ENCODE data around the gene YTHDF1.
"Not testable (repeated sequence)": the region's sequence is repeated elsewhere in the genome, so short reads cannot be mapped to it uniquely, and the experiment has no call there.

YTHDF1 gene

GRCh38 chr20:63167918-63168520 is 47.9 kb downstream of the YTHDF1 start:
- DNase-seq: no peak

GRCh38 chr20:63167026-63167917 is 48.7 kb downstream of the YTHDF1 start:
- no peak for DNase-seq

- DNase-seq: no peak
Measured at GRCh38 chr20:63166193-63167020, 49.5 kb downstream of the YTHDF1 start.

GRCh38 chr20:63165356-63166192 is 50.4 kb downstream of the YTHDF1 start:
- DNase-seq: no peak

- no peak for DNase-seq
Measured at GRCh38 chr20:63164484-63165355, 51.2 kb downstream of the YTHDF1 start.

GRCh38 chr20:63163596-63164483 is 52.1 kb downstream of the YTHDF1 start:
- DNase-seq: no peak

- no peak for DNase-seq
Measured at GRCh38 chr20:63163171-63163570, 52.8 kb downstream of the YTHDF1 start.

GRCh38 chr20:63162206-63162795 is 53.6 kb downstream of the YTHDF1 start:
- DNase-seq: no peak

GRCh38 chr20:63161176-63161651 is 54.7 kb downstream of the YTHDF1 start:
- no peak for DNase-seq

- DNase-seq: no peak
Measured at GRCh38 chr20:63160641-63161175, 55.2 kb downstream of the YTHDF1 start.

- DNase-seq: no peak
Measured at GRCh38 chr20:63159826-63160640, 55.9 kb downstream of the YTHDF1 start.

- not testable (repeated sequence) for DNase-seq
Measured at GRCh38 chr20:63159251-63159650, 56.7 kb downstream of the YTHDF1 start.

GRCh38 chr20:63158845-63159244 is 57.1 kb downstream of the YTHDF1 start:
- no peak for DNase-seq

GRCh38 chr20:63158352-63158751 is 57.6 kb downstream of the YTHDF1 start:
- DNase-seq: no peak

- not testable (repeated sequence) for DNase-seq
Measured at GRCh38 chr20:63157431-63157830, 58.5 kb downstream of the YTHDF1 start.

GRCh38 chr20:63156221-63156671 is 59.7 kb downstream of the YTHDF1 start:
- no peak for DNase-seq

- DNase-seq: no peak
Measured at GRCh38 chr20:63155266-63156165, 60.4 kb downstream of the YTHDF1 start.

All from activated T-cell treated with anti-CD3 and anti-CD28 coated beads for 4 hours (primary cell).